ENCODE results near the gene ARHGAP27. TPM values are rescaled to one million over a fixed set of nuclear protein-coding genes. Genes with fewer than 3 reads are reported as not detected.

Gene ARHGAP27
- total and polyA plus RNA-seq, 2 experiments from 2014 or later: 0.59 to 3.4 TPM

- Histone ChIP-seq H3K4me3 (no peak overlapping the region), H3K36me3 (ENCODE audit: low read depth) (no peaks in the 10 kb centered on the region), H3K9me3 (ENCODE audit: low read depth) (no peaks in the 10 kb centered on the region), H3K4me2 (ENCODE audit: unreplicated experiment) (no peak overlapping the region), H3F3A (ENCODE audit: insufficient read depth) (peaks cover 18% of the 10 kb centered on the region), H3K27ac (no peak overlapping the region), H3K9ac (no peak overlapping the region), H3K9me2 (ENCODE audit: insufficient read depth) (no peaks in the 10 kb centered on the region), H3K4me1 (ENCODE audit: insufficient read depth) (peaks cover 44% of the 10 kb centered on the region), H4K20me1 (ENCODE audit: insufficient read depth) (no peaks in the 10 kb centered on the region), H3K27me3 (replicated peaks; ENCODE audit: insufficient read depth) (no peaks in the 10 kb centered on the region), H2AFZ (no peak overlapping the region), H3K79me2 (ENCODE audit: insufficient read depth) (no peaks in the 10 kb centered on the region)
- WGBS, 2 experiments (ENCODE audit: low coverage in 1 of 2, low lambda C conversion rate in 2 of 2, missing lambda C conversion rate in 2 of 2): 87 to 90% methylated on average over 5 to 6 of the region's 6 CpGs
- in situ Hi-C loops (cut with MboI): no loop called here
- no peak for DNase-seq
- TF ChIP-seq EZH2phosphoT487 (IDR thresholded peaks at IDR 0.05; ENCODE audit: insufficient read depth, low read depth): no peak
- no peak for TF ChIP-seq EZH2 (IDR thresholded peaks at IDR 0.05; ENCODE audit: insufficient read depth, poor library complexity, severe bottlenecking)
Observed at GRCh38 chr17:45374501-45374900, 58.2 kb downstream of the ARHGAP27 start.

GRCh38 chr17:45372325-45372869, 60.3 kb downstream of the ARHGAP27 start:
- H2AFZ ChIP-seq: peak overlapping the region; percentile 71
- H3K4me3 ChIP-seq: peak overlapping the region; percentile 60
- H3K79me2 ChIP-seq (ENCODE audit: insufficient read depth): no peaks in the 10 kb centered on the region
- no peaks in the 10 kb centered on the region for H3K36me3 ChIP-seq (ENCODE audit: low read depth)
- peak overlapping the region; percentile 82 for H3K9ac ChIP-seq
- peaks cover 33% of the 10 kb centered on the region for H3F3A ChIP-seq (ENCODE audit: insufficient read depth)
- peak; percentile 54 for DNase-seq
- H3K9me3 ChIP-seq (ENCODE audit: low read depth): no peaks in the 10 kb centered on the region
- H3K27me3 ChIP-seq (replicated peaks; ENCODE audit: insufficient read depth): no peaks in the 10 kb centered on the region
- H3K4me1 ChIP-seq (ENCODE audit: insufficient read depth): peaks cover 56% of the 10 kb centered on the region
- in situ Hi-C loops (cut with MboI): no loop called here
- H3K9me2 ChIP-seq (ENCODE audit: insufficient read depth): no peaks in the 10 kb centered on the region
- 86 to 88% methylated on average over 8 of the region's 8 CpGs for WGBS, 2 experiments (ENCODE audit: low coverage in 1 of 2, low lambda C conversion rate in 2 of 2, missing lambda C conversion rate in 2 of 2)
- H3K27ac ChIP-seq: peak overlapping the region; percentile 95
- H3K4me2 ChIP-seq (ENCODE audit: unreplicated experiment): peak overlapping the region; percentile 74
- H4K20me1 ChIP-seq (ENCODE audit: insufficient read depth): no peaks in the 10 kb centered on the region
- no peak for TF ChIP-seq EZH2phosphoT487 (IDR thresholded peaks at IDR 0.05; ENCODE audit: insufficient read depth, low read depth)
- TF ChIP-seq EZH2 (IDR thresholded peaks at IDR 0.05; ENCODE audit: insufficient read depth, poor library complexity, severe bottlenecking): no peak

- H3K4me3 ChIP-seq: peak overlapping the region; percentile 60
- H3K9ac ChIP-seq: peak overlapping the region; percentile 82
- in situ Hi-C loops (cut with MboI): no loop called here
- no peaks in the 10 kb centered on the region for H3K36me3 ChIP-seq (ENCODE audit: low read depth)
- no peaks in the 10 kb centered on the region for H4K20me1 ChIP-seq (ENCODE audit: insufficient read depth)
- peak overlapping the region; percentile 71 for H2AFZ ChIP-seq
- H3K9me2 ChIP-seq (ENCODE audit: insufficient read depth): no peaks in the 10 kb centered on the region
- H3K4me2 ChIP-seq (ENCODE audit: unreplicated experiment): peak overlapping the region; percentile 74
- peaks cover 56% of the 10 kb centered on the region for H3K4me1 ChIP-seq (ENCODE audit: insufficient read depth)
- peak overlapping the region; percentile 95 for H3K27ac ChIP-seq
- no peaks in the 10 kb centered on the region for H3K79me2 ChIP-seq (ENCODE audit: insufficient read depth)
- DNase-seq: peak; percentile 98
- H3K9me3 ChIP-seq (ENCODE audit: low read depth): no peaks in the 10 kb centered on the region
- WGBS, 2 experiments (ENCODE audit: low coverage in 1 of 2, low lambda C conversion rate in 2 of 2, missing lambda C conversion rate in 2 of 2): 13% methylated on average over 46 to 55 of the region's 55 CpGs
- peaks cover 33% of the 10 kb centered on the region for H3F3A ChIP-seq (ENCODE audit: insufficient read depth)
- H3K27me3 ChIP-seq (replicated peaks; ENCODE audit: insufficient read depth): no peaks in the 10 kb centered on the region
- TF ChIP-seq EZH2phosphoT487 (IDR thresholded peaks at IDR 0.05; ENCODE audit: insufficient read depth, low read depth) (no peak), EZH2 (IDR thresholded peaks at IDR 0.05; ENCODE audit: insufficient read depth, poor library complexity, severe bottlenecking) (no peak)
Observed at GRCh38 chr17:45371414-45372324, 61.0 kb downstream of the ARHGAP27 start.

GRCh38 chr17:45370949-45371413, 61.7 kb downstream of the ARHGAP27 start:
- Histone ChIP-seq H2AFZ (peak overlapping the region; percentile 28; the same call in 1 of the 2 replicates), H3F3A (ENCODE audit: insufficient read depth) (peaks cover 33% of the 10 kb centered on the region), H3K27ac (peak overlapping the region; percentile 95), H3K27me3 (replicated peaks; ENCODE audit: insufficient read depth) (no peaks in the 10 kb centered on the region), H3K4me1 (ENCODE audit: insufficient read depth) (peaks cover 56% of the 10 kb centered on the region), H3K9ac (peak overlapping the region; percentile 82), H3K9me3 (ENCODE audit: low read depth) (no peaks in the 10 kb centered on the region), H4K20me1 (ENCODE audit: insufficient read depth) (no peaks in the 10 kb centered on the region), H3K4me3 (peak overlapping the region; percentile 42), H3K36me3 (ENCODE audit: low read depth) (no peaks in the 10 kb centered on the region), H3K79me2 (ENCODE audit: insufficient read depth) (no peaks in the 10 kb centered on the region), H3K9me2 (ENCODE audit: insufficient read depth) (no peaks in the 10 kb centered on the region), H3K4me2 (ENCODE audit: unreplicated experiment) (peak overlapping the region; percentile 69)
- in situ Hi-C loops (cut with MboI): no loop called here
- no peak for TF ChIP-seq EZH2 (IDR thresholded peaks at IDR 0.05; ENCODE audit: insufficient read depth, poor library complexity, severe bottlenecking)
- no peak for TF ChIP-seq EZH2phosphoT487 (IDR thresholded peaks at IDR 0.05; ENCODE audit: insufficient read depth, low read depth)
- WGBS, 2 experiments (ENCODE audit: low coverage in 1 of 2, low lambda C conversion rate in 2 of 2, missing lambda C conversion rate in 2 of 2): 89 to 90% methylated on average over 8 of the region's 8 CpGs
- peak; percentile 19 for DNase-seq

Data from GM23248 (cell line).